Activated CD8-positive, alpha-beta memory T cell treated with anti-CD3 and anti-CD28 coated beads for 48 hours (primary cell): ENCODE results near the gene ATP6V0E1.
"Not testable (repeated sequence)": the region's sequence is repeated elsewhere in the genome, so short reads cannot be mapped to it uniquely, and the experiment has no call there.

Source experiments
- DNase-seq, 3 experiments: peaks; one replicate each; pipeline ENCODE4 v3.0.0-alpha.2; 2020; ENCODE audit warnings: low read depth in 2 of 3, low spot score in 2 of 3

The ATP6V0E1 gene

DNA sequence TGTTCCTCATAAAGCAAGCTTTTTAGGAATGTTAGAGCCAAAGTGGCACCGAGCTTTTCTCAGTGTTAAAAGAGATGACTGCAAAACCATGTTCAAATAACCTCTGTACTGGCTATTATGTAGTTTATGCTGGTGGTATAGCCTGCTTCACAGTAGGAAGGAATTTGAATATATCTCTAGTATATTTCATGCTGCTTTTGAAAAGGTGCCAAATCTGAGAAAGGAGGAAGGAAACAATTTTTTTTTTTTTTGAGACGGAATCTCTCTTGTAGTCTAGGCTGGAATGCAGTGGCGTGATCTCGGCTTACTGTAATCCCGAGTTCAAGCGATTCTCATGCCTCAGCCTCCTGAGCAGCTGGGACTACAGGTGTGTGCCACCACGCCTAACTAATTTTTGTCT lies 86.1 kb downstream of the ATP6V0E1 start:
- no peak for DNase-seq

DNA sequence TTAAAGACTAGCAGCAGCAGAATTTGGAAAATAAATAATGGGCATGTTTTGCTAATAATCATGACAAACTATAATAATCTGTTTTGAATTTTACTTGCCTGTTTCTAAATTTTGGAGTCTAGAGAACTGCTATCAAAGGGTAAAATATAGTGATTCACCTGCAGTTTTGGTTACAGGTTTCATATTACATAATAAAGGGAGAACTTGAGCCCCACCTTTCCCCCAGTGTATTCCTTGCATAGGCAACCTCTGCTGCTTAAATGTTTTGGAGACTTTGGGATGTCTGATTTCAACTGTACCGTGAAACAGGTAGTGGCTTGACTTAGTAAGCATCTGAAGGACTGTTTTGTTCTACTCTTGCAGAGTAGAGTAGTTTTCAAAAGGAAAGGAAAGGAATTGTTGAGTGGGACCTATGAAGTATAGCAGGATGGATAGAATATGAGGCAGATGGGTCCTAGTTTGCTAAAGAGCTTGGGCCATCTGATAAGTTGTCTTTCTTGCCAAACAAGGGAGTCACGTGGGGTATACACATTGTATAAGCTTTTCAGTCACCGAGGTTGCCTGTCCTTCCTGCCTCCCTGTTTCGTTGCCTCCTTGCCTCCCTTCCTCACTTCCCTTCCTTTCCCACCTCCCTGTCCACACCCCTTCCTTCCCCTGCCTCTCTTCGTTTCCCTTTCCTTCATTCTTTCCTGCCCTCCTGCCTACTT lies 91.7 kb downstream of the ATP6V0E1 start:
- no peak for DNase-seq

DNA sequence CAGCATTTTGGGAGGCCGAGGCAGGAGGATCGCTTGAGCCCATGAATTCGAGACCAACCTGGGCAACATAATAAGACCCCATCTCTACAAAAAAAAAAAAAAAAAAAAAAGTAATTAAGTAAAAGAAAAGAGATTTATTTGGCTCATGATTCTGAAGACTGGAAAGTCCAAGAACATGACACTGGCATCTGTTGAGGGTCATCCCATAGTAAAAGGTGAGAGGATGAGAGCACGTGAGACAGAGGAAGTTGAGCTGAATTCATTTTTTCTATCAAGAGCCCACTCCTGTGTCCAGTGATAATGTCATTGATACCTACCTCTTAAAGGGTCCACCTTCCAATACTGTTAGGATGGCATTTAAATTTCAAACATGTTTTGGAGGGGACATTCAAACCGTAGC lies 92.4 kb downstream of the ATP6V0E1 start:
- no peak for DNase-seq

DNA sequence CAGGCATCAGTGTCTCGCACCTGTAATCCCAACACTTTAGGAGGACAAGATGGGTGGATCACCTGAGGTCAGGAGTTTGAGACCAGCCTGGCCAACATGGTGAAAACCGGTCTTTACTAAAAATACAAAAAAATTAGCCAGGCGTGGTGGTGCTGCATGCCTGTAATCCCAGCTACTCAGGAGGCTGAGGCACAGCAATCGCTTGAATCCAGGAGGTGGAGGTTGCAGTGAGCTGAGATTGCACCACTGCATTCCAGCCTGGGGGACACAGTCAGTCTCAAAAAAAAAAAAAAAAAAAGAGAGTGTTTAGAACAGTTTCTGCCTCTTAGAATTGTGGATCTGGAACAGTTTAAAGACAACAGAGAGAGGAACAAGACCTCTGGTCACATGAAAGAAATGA lies 92.9 kb downstream of the ATP6V0E1 start:
- not testable (repeated sequence) for DNase-seq

GRCh38 chr5:173078878-173079277 lies 95.3 kb downstream of the ATP6V0E1 start:
- no peak for DNase-seq
